Effector CD8-positive, alpha-beta T cell (primary cell): Measurements from ENCODE around the gene ACMSD.
"Not testable (repeated sequence)": the region's sequence is repeated elsewhere in the genome, so short reads cannot be mapped to it uniquely, and the experiment has no call there.

Experiments
- DNase-seq: peaks from one replicate; lab custom pipeline; 2025; lab: John Stamatoyannopoulos, UW
- total RNA-seq, 4 experiments: gene quantifications; one replicate each; lab custom pipeline; 2026; lab: John Stamatoyannopoulos, UW

Gene ACMSD
- 0 reads per million in 4 experiments for total RNA-seq

DNA sequence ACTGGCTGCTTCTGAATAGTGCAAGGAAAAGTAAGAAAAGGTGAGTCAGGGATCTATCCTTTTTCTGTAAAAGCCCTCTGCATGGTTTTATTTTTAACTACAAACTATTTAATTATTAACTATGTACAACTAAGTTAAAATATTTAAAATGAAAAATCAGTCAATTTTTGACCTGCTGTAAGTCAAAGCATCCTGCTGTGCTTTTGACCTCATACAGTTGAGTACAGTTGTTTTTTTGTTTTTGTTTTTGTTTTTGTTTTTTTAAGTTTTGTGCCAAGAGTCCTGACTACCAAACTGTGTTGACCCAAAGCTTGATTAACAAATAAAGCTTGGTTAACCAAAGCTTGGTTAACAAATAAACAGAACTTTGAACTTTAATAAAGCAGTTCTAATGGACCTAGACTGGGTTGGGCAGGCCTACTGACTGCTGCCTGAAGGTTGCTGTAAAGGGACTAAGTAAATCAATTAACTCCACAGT lies at the start of gene ACMSD:
ACMSD (plus strand) TSS at position 474 of the 478 bp plus-strand sequence. CDS start 67 bp downstream, outside the sequence.
- no peak for DNase-seq

GRCh38 chr2:134790487-134790886 lies 47.9 kb upstream of the ACMSD start:
- DNase-seq: no peak

DNA sequence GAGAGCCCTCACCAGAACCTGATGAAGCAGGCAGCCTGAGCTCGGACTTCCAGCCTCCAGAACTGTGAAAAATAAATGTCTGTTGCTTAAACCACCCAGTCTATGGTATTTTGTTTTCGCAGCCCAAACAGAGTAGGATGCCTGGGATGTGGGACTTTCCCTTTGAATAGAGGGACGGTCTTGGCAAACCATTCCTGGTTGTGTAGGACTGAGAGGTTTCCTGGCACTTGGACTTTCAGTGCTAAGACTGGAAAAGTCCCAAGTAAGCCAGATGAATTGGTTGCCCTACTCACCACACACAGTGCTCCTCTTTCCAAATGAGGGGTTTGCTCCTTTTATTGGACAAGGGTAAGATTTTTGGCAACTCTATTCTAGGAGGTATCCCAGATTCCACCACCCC lies 46.8 kb upstream of the ACMSD start:
- no peak for DNase-seq

DNA sequence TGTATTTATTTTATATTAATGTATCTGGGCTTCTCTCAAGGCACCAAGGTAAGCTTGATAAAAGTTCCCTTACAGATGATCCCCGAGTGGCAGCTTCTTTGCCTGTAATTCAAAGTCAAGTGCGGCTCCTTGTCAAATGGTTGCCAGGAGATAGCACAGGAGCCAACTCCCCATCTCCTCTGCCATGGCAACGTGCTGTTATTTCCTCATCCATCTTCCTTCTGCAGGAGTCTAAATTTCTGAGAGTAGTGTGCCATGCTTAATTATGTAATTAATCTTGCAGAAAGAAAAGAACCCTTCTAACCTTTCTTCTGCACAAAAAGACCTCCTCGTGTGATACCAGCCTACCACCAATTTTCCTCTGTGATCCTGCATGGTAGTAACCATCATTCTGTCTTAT lies 46.2 kb upstream of the ACMSD start:
- no peak for DNase-seq

DNA sequence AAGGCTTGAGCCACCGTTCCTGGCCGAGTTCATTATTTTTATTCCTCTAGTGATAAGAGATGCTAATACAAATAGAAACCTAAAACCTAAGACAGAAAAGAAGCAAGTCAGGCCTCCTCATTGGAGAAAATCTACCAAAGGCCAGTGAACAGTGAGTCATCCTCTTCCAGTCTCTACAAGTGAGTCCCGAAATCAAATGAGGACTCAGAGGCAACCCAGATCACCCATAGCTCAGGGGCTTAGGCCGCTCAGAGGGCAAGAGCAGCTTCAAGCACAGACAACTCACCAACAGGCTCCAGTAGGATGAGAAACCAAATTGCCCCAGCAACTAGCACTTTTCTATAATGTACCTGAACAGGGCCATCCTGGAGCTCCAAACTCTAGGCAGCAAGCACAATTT lies 42.7 kb upstream of the ACMSD start:
- no peak for DNase-seq

GRCh38 chr2:134796373-134796772 lies 42.0 kb upstream of the ACMSD start:
- no peak for DNase-seq

GRCh38 chr2:134799936-134800335 lies 38.5 kb upstream of the ACMSD start:
- no peak for DNase-seq

GRCh38 chr2:134800341-134800740 lies 38.1 kb upstream of the ACMSD start:
- no peak for DNase-seq

GRCh38 chr2:134803609-134804405 lies 34.6 kb upstream of the ACMSD start:
- DNase-seq: not testable (repeated sequence)

GRCh38 chr2:134815741-134816140 lies 22.7 kb upstream of the ACMSD start:
- no peak for DNase-seq

DNA sequence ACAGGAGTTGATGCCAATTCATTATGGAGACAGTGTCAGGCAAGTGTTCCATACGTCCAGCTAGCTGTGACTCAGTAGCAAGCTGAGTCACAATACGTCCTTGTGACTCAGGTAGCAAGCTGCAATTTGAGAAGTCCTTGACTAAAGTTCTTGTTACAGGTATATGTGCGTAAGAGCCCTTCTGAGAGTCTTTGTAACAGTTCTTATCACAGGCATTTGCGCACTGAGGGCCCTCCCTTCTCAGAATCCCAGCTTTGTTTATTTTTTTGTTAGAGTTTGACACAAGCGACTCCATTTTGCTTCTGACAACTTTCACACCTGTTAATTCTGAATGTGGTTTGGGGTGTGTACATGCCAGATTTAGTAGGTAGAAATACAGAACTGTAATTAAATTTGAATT lies 20.1 kb upstream of the ACMSD start:
- no peak for DNase-seq

DNA sequence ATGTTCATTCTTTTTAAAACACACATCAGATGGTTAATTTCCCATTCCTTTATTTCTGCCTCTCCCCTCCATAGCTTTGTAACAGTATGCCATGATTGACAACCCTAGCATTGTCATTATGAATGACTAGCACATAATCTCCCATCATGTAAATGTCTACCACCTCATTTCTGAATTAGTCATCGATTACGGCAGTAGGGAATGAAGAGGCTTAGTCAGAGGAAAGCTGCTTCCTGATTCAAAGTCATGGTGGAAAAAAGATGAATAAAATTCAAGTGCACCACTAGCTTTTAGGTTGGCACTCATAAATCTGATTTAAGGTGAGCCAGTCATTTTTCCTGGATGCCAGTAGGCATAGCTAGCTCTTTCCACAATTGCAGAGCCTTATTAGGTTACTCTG lies 19.1 kb upstream of the ACMSD start:
- DNase-seq: no peak

- DNase-seq: no peak
Measured at GRCh38 chr2:134823431-134823830, 15.0 kb upstream of the ACMSD start.

GRCh38 chr2:134823832-134824231 lies 14.6 kb upstream of the ACMSD start:
- DNase-seq: no peak

- not testable (repeated sequence) for DNase-seq
Measured at GRCh38 chr2:134825716-134826115, 12.7 kb upstream of the ACMSD start.

GRCh38 chr2:134835471-134835870 lies 2.9 kb upstream of the ACMSD start:
- DNase-seq: no peak

DNA sequence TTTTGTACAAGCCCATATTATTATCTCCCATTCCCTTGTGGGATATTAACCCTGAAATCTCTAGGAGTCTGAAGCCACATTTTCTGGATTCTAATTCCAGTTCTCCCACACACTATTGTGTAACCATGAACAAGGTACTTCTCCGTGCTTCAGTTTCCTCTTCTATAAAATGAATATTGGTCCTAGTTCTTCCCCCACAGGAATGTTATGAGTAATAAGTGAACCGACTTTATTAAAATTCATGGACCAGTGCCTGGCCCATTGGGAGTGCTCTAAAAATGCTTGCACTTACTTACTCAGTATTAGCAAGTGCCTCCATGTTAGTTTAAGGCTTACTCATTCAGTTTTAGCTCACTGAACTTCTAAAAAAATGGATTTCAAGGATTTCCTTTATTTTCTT lies 1.4 kb upstream of the ACMSD start:
- DNase-seq: no peak

GRCh38 chr2:134839649-134840048 lies 1.2 kb downstream of the ACMSD start:
- no peak for DNase-seq

- no peak for DNase-seq
Measured at GRCh38 chr2:134842930-134843490, 4.6 kb downstream of the ACMSD start.

- no peak for DNase-seq
Measured at GRCh38 chr2:134843968-134844367, 5.6 kb downstream of the ACMSD start.

DNA sequence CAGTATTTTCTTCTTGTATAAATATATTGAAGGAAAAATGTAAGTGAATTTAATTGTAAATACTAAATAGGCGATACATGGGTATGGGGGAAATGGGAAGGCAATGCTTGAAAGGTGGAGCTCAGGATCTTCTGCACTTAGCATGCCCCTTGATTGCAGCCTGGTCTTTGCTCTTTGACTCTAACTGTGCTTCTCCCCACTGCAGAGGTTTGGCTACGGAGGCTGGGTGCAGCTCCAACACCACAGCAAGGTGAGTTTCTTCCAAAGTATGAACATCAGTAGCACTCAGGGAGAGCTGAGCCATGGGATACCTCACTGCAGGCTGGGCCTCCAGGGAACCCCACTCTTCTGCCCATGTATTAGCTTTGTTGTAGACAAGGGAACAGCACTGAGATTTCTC lies 6.6 kb downstream of the ACMSD start:
- DNase-seq: no peak

DNA sequence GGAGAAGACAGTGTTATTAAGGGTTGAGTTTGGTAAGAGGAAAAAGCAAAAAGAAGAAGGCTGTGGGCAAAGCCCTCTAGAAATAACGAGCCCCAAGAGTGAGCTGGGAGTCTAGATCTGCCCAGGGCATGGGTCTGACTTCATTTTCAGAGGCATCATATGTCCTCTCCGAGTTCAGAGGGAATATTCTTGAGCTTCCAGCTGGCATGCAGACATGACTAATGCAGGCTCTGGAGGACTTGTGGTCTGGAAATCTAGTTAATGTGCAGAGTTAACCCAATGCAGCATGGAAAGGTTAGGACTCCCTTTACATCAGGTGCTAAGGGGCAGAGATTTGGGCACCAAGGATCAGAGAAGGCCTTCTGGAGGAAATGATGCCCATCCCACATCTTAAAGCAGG lies 7.3 kb downstream of the ACMSD start:
- no peak for DNase-seq

DNA sequence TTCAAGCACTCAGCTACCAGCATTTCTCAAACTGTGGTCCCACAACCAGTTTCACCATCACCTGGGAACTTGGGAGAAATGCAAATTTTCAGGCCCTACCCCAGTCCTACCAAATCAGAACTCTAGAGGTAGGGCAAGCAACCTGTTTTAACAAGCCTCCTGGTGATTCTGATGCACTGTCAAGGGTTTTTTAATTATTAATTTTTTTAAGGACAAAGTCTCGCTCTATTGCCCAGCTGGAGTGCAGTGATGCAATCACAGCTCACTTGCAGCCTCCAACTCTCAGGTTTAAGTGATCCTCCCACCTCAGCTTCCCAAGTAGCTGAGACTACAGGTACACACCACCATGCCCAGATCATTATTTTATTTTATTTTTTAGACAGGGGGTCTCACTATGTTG lies 7.8 kb downstream of the ACMSD start:
- no peak for DNase-seq
